Measurements from ENCODE around the gene JAML. TPM values are rescaled to one million over a fixed set of nuclear protein-coding genes. Genes with fewer than 3 reads are reported as not detected.

JAML gene
- polyA plus RNA-seq, 1 donor from 2014 or later, result 0.28 TPM

DNA sequence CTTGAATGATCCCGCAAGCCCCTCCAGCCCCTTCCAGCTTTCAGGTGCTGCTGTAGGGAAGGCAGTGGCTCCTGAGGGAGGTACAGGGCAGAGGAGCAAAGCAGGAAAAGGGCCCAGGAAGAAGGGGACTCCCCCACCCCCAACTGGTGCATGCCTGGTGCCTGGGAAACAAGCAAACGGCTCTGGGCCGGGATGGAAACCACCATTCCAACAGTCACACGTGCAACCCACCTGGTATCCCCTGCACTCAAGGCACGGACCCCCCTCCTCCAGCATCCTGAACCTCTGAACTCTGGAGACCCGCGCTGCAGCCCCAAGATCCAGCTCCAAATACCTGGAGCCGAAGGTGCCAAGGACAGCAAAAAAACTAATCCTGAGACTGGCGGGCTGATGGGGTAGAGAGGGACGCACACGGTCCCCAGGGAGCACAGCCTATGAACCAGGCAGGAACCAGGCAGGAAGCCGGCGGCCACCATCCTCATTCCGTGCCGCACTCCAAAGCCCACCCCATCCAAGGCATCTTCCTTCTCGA, 72.7 kb downstream of the JAML start:
- Histone ChIP-seq H3K27me3 (ENCODE audit: insufficient read depth, low read depth, low read length) (peaks cover 78% of the 10 kb centered on the region), H3K9me3 (ENCODE audit: low read length) (no peaks in the 10 kb centered on the region), H3K4me3 (ENCODE audit: low read length) (peak overlapping the region; percentile 76), H3K36me3 (ENCODE audit: insufficient read depth, low read length) (no peaks in the 10 kb centered on the region), H3K9ac (ENCODE audit: low read length) (peak overlapping the region; percentile 54), H3K79me2 (replicated peaks; ENCODE audit: insufficient read depth, low read length) (no peaks in the 10 kb centered on the region), H3F3A (ENCODE audit: insufficient read depth, low read length, poor library complexity, severe bottlenecking) (no peaks in the 10 kb centered on the region), H3K9me2 (ENCODE audit: insufficient read depth, low read length) (no peaks in the 10 kb centered on the region), H3K4me2 (ENCODE audit: low read length) (peak overlapping the region; percentile 48), H2AFZ (ENCODE audit: low read depth, low read length) (no peak overlapping the region), H4K20me1 (ENCODE audit: insufficient read depth) (no peaks in the 10 kb centered on the region), H3K27ac (ENCODE audit: low read length) (no peak overlapping the region)
- TF ChIP-seq POLR2AphosphoS5 (IDR thresholded peaks at IDR 0.05), result no peak

DNA sequence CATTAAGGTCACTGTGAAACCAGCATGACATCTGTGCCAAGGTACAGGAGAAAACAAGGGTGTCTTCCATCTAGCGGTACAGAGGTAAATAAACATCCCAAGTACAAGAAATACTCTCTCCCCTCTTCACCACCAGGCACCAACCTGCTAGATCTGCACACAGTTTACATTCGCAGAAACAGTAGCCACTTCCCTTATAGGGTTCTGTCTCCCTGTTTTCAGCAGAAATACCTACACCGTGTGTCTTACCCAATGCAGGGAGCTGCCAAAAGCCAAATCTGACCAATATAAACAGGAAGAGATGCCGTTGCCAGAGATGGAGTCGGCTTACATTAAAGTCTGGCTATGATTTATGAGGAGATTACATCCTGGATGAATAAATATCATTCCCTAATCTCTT, 73.4 kb downstream of the JAML start:
- no peaks in the 10 kb centered on the region for H3K36me3 ChIP-seq (ENCODE audit: insufficient read depth, low read length)
- TF ChIP-seq TAF1 (IDR thresholded peaks at IDR 0.05; ENCODE audit: low read depth) (no peak), POLR2AphosphoS5 (IDR thresholded peaks at IDR 0.05) (no peak), EZH2 (IDR thresholded peaks at IDR 0.05; ENCODE audit: borderline replicate concordance, insufficient read depth, low read length, poor library complexity, severe bottlenecking) (no peak), EP300 (conservative IDR thresholded peaks at IDR 0.05; ENCODE audit: poor library complexity, severe bottlenecking) (no peak), RAD21 (conservative IDR thresholded peaks at IDR 0.05) (no peak), MXI1 (conservative IDR thresholded peaks at IDR 0.05; ENCODE audit: poor library complexity, severe bottlenecking) (no peak), SMC3 (conservative IDR thresholded peaks at IDR 0.05; ENCODE audit: poor library complexity) (no peak)
- TF ChIP-seq, protein P1, sequence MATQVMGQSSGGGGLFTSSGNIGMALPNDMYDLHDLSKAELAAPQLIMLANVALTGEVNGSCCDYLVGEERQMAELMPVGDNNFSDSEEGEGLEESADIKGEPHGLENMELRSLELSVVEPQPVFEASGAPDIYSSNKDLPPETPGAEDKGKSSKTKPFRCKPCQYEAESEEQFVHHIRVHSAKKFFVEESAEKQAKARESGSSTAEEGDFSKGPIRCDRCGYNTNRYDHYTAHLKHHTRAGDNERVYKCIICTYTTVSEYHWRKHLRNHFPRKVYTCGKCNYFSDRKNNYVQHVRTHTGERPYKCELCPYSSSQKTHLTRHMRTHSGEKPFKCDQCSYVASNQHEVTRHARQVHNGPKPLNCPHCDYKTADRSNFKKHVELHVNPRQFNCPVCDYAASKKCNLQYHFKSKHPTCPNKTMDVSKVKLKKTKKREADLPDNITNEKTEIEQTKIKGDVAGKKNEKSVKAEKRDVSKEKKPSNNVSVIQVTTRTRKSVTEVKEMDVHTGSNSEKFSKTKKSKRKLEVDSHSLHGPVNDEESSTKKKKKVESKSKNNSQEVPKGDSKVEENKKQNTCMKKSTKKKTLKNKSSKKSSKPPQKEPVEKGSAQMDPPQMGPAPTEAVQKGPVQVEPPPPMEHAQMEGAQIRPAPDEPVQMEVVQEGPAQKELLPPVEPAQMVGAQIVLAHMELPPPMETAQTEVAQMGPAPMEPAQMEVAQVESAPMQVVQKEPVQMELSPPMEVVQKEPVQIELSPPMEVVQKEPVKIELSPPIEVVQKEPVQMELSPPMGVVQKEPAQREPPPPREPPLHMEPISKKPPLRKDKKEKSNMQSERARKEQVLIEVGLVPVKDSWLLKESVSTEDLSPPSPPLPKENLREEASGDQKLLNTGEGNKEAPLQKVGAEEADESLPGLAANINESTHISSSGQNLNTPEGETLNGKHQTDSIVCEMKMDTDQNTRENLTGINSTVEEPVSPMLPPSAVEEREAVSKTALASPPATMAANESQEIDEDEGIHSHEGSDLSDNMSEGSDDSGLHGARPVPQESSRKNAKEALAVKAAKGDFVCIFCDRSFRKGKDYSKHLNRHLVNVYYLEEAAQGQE (IDR thresholded peaks at IDR 0.05; ENCODE audit: borderline replicate concordance), result no peak
- TF ChIP-seq, protein P2, sequence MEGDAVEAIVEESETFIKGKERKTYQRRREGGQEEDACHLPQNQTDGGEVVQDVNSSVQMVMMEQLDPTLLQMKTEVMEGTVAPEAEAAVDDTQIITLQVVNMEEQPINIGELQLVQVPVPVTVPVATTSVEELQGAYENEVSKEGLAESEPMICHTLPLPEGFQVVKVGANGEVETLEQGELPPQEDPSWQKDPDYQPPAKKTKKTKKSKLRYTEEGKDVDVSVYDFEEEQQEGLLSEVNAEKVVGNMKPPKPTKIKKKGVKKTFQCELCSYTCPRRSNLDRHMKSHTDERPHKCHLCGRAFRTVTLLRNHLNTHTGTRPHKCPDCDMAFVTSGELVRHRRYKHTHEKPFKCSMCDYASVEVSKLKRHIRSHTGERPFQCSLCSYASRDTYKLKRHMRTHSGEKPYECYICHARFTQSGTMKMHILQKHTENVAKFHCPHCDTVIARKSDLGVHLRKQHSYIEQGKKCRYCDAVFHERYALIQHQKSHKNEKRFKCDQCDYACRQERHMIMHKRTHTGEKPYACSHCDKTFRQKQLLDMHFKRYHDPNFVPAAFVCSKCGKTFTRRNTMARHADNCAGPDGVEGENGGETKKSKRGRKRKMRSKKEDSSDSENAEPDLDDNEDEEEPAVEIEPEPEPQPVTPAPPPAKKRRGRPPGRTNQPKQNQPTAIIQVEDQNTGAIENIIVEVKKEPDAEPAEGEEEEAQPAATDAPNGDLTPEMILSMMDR (IDR thresholded peaks at IDR 0.05; ENCODE audit: poor library complexity, severe bottlenecking), result no peak
- no peaks in the 10 kb centered on the region for H3F3A ChIP-seq (ENCODE audit: insufficient read depth, low read length, poor library complexity, severe bottlenecking)
- no peaks in the 10 kb centered on the region for H3K79me2 ChIP-seq (replicated peaks; ENCODE audit: insufficient read depth, low read length)
- H3K4me2 ChIP-seq (ENCODE audit: low read length), result no peak overlapping the region
- H4K20me1 ChIP-seq (ENCODE audit: insufficient read depth), result no peaks in the 10 kb centered on the region
- H3K4me3 ChIP-seq (ENCODE audit: low read length), result no peak overlapping the region
- H3K9me2 ChIP-seq (ENCODE audit: insufficient read depth, low read length), result no peaks in the 10 kb centered on the region
- no peaks in the 10 kb centered on the region for H3K9me3 ChIP-seq (ENCODE audit: low read length)
- no peak overlapping the region for H3K27ac ChIP-seq (ENCODE audit: low read length)
- peaks cover 78% of the 10 kb centered on the region for H3K27me3 ChIP-seq (ENCODE audit: insufficient read depth, low read depth, low read length)
- H2AFZ ChIP-seq (ENCODE audit: low read depth, low read length), result no peak overlapping the region
- H3K9ac ChIP-seq (ENCODE audit: low read length), result no peak overlapping the region

DNA sequence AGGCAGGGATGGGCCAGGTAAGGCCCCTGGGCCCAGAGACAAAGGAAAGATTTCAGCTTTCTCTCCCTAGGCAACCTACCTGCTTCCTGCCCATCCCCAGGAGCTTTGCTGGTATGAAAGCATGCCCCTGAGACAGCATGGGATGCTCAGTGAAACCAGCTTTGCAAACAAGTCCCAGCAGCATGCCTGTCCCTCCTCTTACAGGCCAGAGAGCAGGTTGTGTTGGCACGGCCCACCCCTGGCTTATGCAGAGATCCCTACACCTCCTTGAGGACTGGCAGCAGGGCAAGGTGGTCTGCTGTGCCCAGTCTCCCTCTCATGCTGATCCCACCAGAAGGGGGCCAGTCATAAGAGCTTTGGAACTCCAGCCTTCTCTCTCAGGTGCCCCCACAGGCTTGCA, 75.3 kb downstream of the JAML start:
- no peak overlapping the region for H3K4me3 ChIP-seq (ENCODE audit: low read length)
- H3K4me2 ChIP-seq (ENCODE audit: low read length), result no peak overlapping the region
- peaks cover 69% of the 10 kb centered on the region for H3K27me3 ChIP-seq (ENCODE audit: insufficient read depth, low read depth, low read length)
- no peaks in the 10 kb centered on the region for H3K79me2 ChIP-seq (replicated peaks; ENCODE audit: insufficient read depth, low read length)
- no peaks in the 10 kb centered on the region for H3K36me3 ChIP-seq (ENCODE audit: insufficient read depth, low read length)
- no peak overlapping the region for H2AFZ ChIP-seq (ENCODE audit: low read depth, low read length)
- H3F3A ChIP-seq (ENCODE audit: insufficient read depth, low read length, poor library complexity, severe bottlenecking), result no peaks in the 10 kb centered on the region
- H3K27ac ChIP-seq (ENCODE audit: low read length), result no peak overlapping the region
- H3K9me3 ChIP-seq (ENCODE audit: low read length), result no peaks in the 10 kb centered on the region
- H3K9me2 ChIP-seq (ENCODE audit: insufficient read depth, low read length), result no peaks in the 10 kb centered on the region
- TF ChIP-seq EZH2 (IDR thresholded peaks at IDR 0.05; ENCODE audit: borderline replicate concordance, insufficient read depth, low read length, poor library complexity, severe bottlenecking) (no peak), EP300 (conservative IDR thresholded peaks at IDR 0.05; ENCODE audit: poor library complexity, severe bottlenecking) (no peak), SMC3 (conservative IDR thresholded peaks at IDR 0.05; ENCODE audit: poor library complexity) (no peak), MXI1 (conservative IDR thresholded peaks at IDR 0.05; ENCODE audit: poor library complexity, severe bottlenecking) (no peak), TAF1 (IDR thresholded peaks at IDR 0.05; ENCODE audit: low read depth) (no peak), POLR2AphosphoS5 (IDR thresholded peaks at IDR 0.05) (no peak), RAD21 (conservative IDR thresholded peaks at IDR 0.05) (no peak)
- TF ChIP-seq, protein P1 (IDR thresholded peaks at IDR 0.05; ENCODE audit: borderline replicate concordance), result no peak
- TF ChIP-seq, protein P2 (IDR thresholded peaks at IDR 0.05; ENCODE audit: poor library complexity, severe bottlenecking), result no peak
- no peak overlapping the region for H3K9ac ChIP-seq (ENCODE audit: low read length)
- H4K20me1 ChIP-seq (ENCODE audit: insufficient read depth), result no peaks in the 10 kb centered on the region

Measured in neural cell (in vitro differentiated cells).